Measurements from ENCODE around the gene ARSG.

Gene ARSG

GRCh38 chr17:68377771-68378267, 86.5 kb downstream of the ARSG start:
- POLR2A ChIA-PET, result interaction anchor here (1.2 kb wide), 1 partner anchor 85 kb away, joined by 3 read pairs; no protein-coding TSS in a partner anchor
- CTCF ChIA-PET, result no interaction called here
- no peak for DNase-seq (ENCODE audit: extremely low spot score)
- TF ChIP-seq HDGF (IDR thresholded peaks at IDR 0.05; ENCODE audit: borderline replicate concordance) (no peak), ARNT (IDR thresholded peaks at IDR 0.05) (no peak), TARDBP (IDR thresholded peaks at IDR 0.05) (no peak), FOXM1 (IDR thresholded peaks at IDR 0.05; ENCODE audit: borderline replicate concordance) (no peak), PKNOX1 (IDR thresholded peaks at IDR 0.05) (no peak), ZNF384 (IDR thresholded peaks at IDR 0.05) (no peak), ELF4 (IDR thresholded peaks at IDR 0.05) (no peak), FOXK2 (IDR thresholded peaks at IDR 0.05) (no peak), FOXA1 (IDR thresholded peaks at IDR 0.05) (no peak), BHLHE40 (IDR thresholded peaks at IDR 0.05; ENCODE audit: borderline replicate concordance) (no peak), LEF1 (IDR thresholded peaks at IDR 0.05; ENCODE audit: borderline replicate concordance) (no peak)

GRCh38 chr17:68378268-68379176, 87.2 kb downstream of the ARSG start:
- TF ChIP-seq FOXA1 (IDR thresholded peaks at IDR 0.05) (no peak), FOXK2 (IDR thresholded peaks at IDR 0.05) (no peak), ARNT (IDR thresholded peaks at IDR 0.05) (no peak), HDGF (IDR thresholded peaks at IDR 0.05; ENCODE audit: borderline replicate concordance) (no peak)
- CTCF ChIA-PET, result no interaction called here

GRCh38 chr17:68379177-68379510, 87.8 kb downstream of the ARSG start:
- CTCF ChIA-PET, result no interaction called here
- TF ChIP-seq FOXM1 (IDR thresholded peaks at IDR 0.05; ENCODE audit: borderline replicate concordance) (no peak), SUZ12 (IDR thresholded peaks at IDR 0.05) (no peak), HDGF (IDR thresholded peaks at IDR 0.05; ENCODE audit: borderline replicate concordance) (no peak), PKNOX1 (IDR thresholded peaks at IDR 0.05) (no peak), TARDBP (IDR thresholded peaks at IDR 0.05) (no peak), ZNF384 (IDR thresholded peaks at IDR 0.05) (no peak), CTBP1 (IDR thresholded peaks at IDR 0.05; ENCODE audit: borderline replicate concordance) (no peak), FOXA1 (IDR thresholded peaks at IDR 0.05) (no peak), ELF4 (IDR thresholded peaks at IDR 0.05) (no peak)
- no peak for DNase-seq (ENCODE audit: extremely low spot score)
- POLR2A ChIA-PET, result no interaction called here

More at GRCh38 chr17:68378268-68379176, 87.2 kb downstream of the ARSG start:
- POLR2A ChIA-PET, result interaction anchor here (1.2 kb wide), 1 partner anchor 86 kb away, joined by 3 read pairs; no protein-coding TSS in a partner anchor
- DNase-seq (ENCODE audit: extremely low spot score), result peak; percentile 41

- no peak for DNase-seq (ENCODE audit: extremely low spot score)
- TF ChIP-seq L3MBTL2 (conservative IDR thresholded peaks at IDR 0.05) (no peak), NFRKB (IDR thresholded peaks at IDR 0.05) (no peak), SP1 (IDR thresholded peaks at IDR 0.05) (no peak), HDGF (IDR thresholded peaks at IDR 0.05; ENCODE audit: borderline replicate concordance) (no peak), CTBP1 (IDR thresholded peaks at IDR 0.05; ENCODE audit: borderline replicate concordance) (no peak), SUZ12 (IDR thresholded peaks at IDR 0.05) (no peak), BHLHE40 (IDR thresholded peaks at IDR 0.05; ENCODE audit: borderline replicate concordance) (no peak), TARDBP (IDR thresholded peaks at IDR 0.05) (no peak), FOXK2 (IDR thresholded peaks at IDR 0.05) (no peak), PKNOX1 (IDR thresholded peaks at IDR 0.05) (no peak), ELF4 (IDR thresholded peaks at IDR 0.05) (no peak), FOXM1 (IDR thresholded peaks at IDR 0.05; ENCODE audit: borderline replicate concordance) (no peak), ARNT (IDR thresholded peaks at IDR 0.05) (no peak), LEF1 (IDR thresholded peaks at IDR 0.05; ENCODE audit: borderline replicate concordance) (no peak), ZNF384 (IDR thresholded peaks at IDR 0.05) (no peak), FOXA1 (IDR thresholded peaks at IDR 0.05) (no peak)
- ChIA-PET CTCF (no interaction called here), POLR2A (no interaction called here)
Measured at GRCh38 chr17:68379692-68380677, 88.7 kb downstream of the ARSG start.

- POLR2A ChIA-PET, result no interaction called here
- DNase-seq (ENCODE audit: extremely low spot score), result no peak
- CTCF ChIA-PET, result interaction anchor here (0.6 to 1.3 kb wide), 2 partner anchors 18 to 26 kb away, joined by 3 to 8 read pairs; no protein-coding TSS in a partner anchor
- TF ChIP-seq PKNOX1 (IDR thresholded peaks at IDR 0.05) (no peak), SUZ12 (IDR thresholded peaks at IDR 0.05) (no peak), BHLHE40 (IDR thresholded peaks at IDR 0.05; ENCODE audit: borderline replicate concordance) (no peak), FOXA1 (IDR thresholded peaks at IDR 0.05) (no peak), L3MBTL2 (conservative IDR thresholded peaks at IDR 0.05) (no peak), LEF1 (IDR thresholded peaks at IDR 0.05; ENCODE audit: borderline replicate concordance) (no peak), ARNT (IDR thresholded peaks at IDR 0.05) (no peak), ZNF384 (IDR thresholded peaks at IDR 0.05) (no peak), ELF4 (IDR thresholded peaks at IDR 0.05) (no peak), TARDBP (IDR thresholded peaks at IDR 0.05) (no peak), NFRKB (IDR thresholded peaks at IDR 0.05) (no peak), FOXM1 (IDR thresholded peaks at IDR 0.05; ENCODE audit: borderline replicate concordance) (no peak), HDGF (IDR thresholded peaks at IDR 0.05; ENCODE audit: borderline replicate concordance) (no peak), SP1 (IDR thresholded peaks at IDR 0.05) (no peak), CTBP1 (IDR thresholded peaks at IDR 0.05; ENCODE audit: borderline replicate concordance) (no peak), FOXK2 (IDR thresholded peaks at IDR 0.05) (no peak)
Measured at GRCh38 chr17:68381076-68381900, 90.0 kb downstream of the ARSG start.
